Caco-2 (cell line): ENCODE data around the gene CHERP. TPM values are rescaled to one million over a fixed set of nuclear protein-coding genes. Genes with fewer than 3 reads are reported as not detected.

Experiments used
- BruUV-seq: library from RNA; stranded (reverse); fragments of 400-500 nt; replicated peaks from 2 replicates; lab custom pipeline; 2021; lab: Mats Ljungman, UMichigan
- CTCF ChIA-PET: fragments of 300-600 bp; sonication (Branson Sonifier 250); formaldehyde crosslinking; loops from one replicate; lab custom pipeline; 2022; ENCODE audit warnings: antibody characterized with exemption; lab: Charles Lee
- POLR2A ChIA-PET: fragments of 300-600 bp; sonication (Branson Sonifier 250); formaldehyde crosslinking; loops from one replicate; lab custom pipeline; 2022; ENCODE audit warnings: antibody characterized with exemption; lab: Charles Lee
- DNase-seq, 2 experiments: peaks; one replicate each; pipeline versions ENCODE4 v3.0.0 to v3.0.0-alpha.2; 2020 to 2022
- H3K27me3 ChIP-seq: replicated peaks from 2 replicates; pipeline ENCODE4 v1.6.0; 2011; ENCODE audit warnings: low read length; ENCODE audit not compliant: control insufficient read depth, insufficient read depth
- H3K36me3 ChIP-seq: 2 replicates; pipeline ENCODE4 v1.5.1; 2011; ENCODE audit warnings: low read length; ENCODE audit not compliant: control insufficient read depth, insufficient read depth
- H3K4me1 ChIP-seq: fragments of 250-450 bp; sonication (Bioruptor Pico); 2 replicates; pipeline ENCODE4 v1.5.1; 2020; ENCODE audit warnings: mild to moderate bottlenecking
- H3K4me3 ChIP-seq: 2 replicates; pipeline ENCODE4 v1.5.1; 2011; ENCODE audit warnings: low read depth, mild to moderate bottlenecking, control low read depth, low read length
- H3K9me3 ChIP-seq: fragments of 250-450 bp; sonication (Bioruptor Pico); 2 replicates; pipeline ENCODE4 v1.5.1; 2020; ENCODE audit warnings: mild to moderate bottlenecking, moderate library complexity
- H3K27ac Mint-ChIP-seq: one replicate; pipeline ENCODE4 v1.8.0; 2022; ENCODE audit warnings: mixed read lengths; ENCODE audit not compliant: unreplicated experiment
- H3K27me3 Mint-ChIP-seq: one replicate; pipeline ENCODE4 v1.8.0; 2022; ENCODE audit warnings: mixed read lengths; ENCODE audit not compliant: insufficient read depth, unreplicated experiment
- H3K36me3 Mint-ChIP-seq: one replicate; pipeline ENCODE4 v1.8.0; 2022; ENCODE audit warnings: mild to moderate bottlenecking, mixed read lengths; ENCODE audit not compliant: insufficient read depth, unreplicated experiment
- H3K4me1 Mint-ChIP-seq: one replicate; pipeline ENCODE4 v1.8.0; 2022; ENCODE audit warnings: low read depth, mixed read lengths; ENCODE audit not compliant: unreplicated experiment
- H3K4me3 Mint-ChIP-seq: one replicate; pipeline ENCODE4 v1.8.0; 2022; ENCODE audit warnings: mild to moderate bottlenecking, moderate library complexity, mixed read lengths; ENCODE audit not compliant: unreplicated experiment
- H3K9me3 Mint-ChIP-seq: one replicate; pipeline ENCODE4 v1.8.0; 2022; ENCODE audit warnings: mixed read lengths; ENCODE audit not compliant: unreplicated experiment
- intact Hi-C: fragments of 100-400 bp; cut with micrococcal nuclease; formaldehyde crosslinking; loops from one replicate; pipeline ENCODE4 v1.10.0; 2022; ENCODE audit not compliant: unreplicated experiment
- total RNA-seq: library from RNA; stranded (reverse); gene quantifications from 2 replicates; pipeline ENCODE4 v1.2.3, GENCODE V29; 2022
- TF ChIP-seq, protein P1 (sequence below), 2 experiments: fragments of 200-600 bp in 1 of 2; IDR thresholded peaks; 1 replicate in 1 of 2; 2 replicates in 1 of 2; pipeline versions ENCODE4 v1.5.1 to v1.8.0; 2011 to 2022; ENCODE audit warnings: antibody characterized with exemption in 1 of 2, control low read depth in 1 of 2, inconsistent platforms in 1 of 2, low read depth in 1 of 2, low read length in 1 of 2, mild to moderate bottlenecking in 1 of 2, moderate library complexity in 1 of 2; ENCODE audit not compliant: insufficient read depth in 1 of 2, severe bottlenecking in 1 of 2, unreplicated experiment in 1 of 2

Gene CHERP
- total RNA-seq, 1 experiment from 2014 or later: 66.1 TPM

DNA sequence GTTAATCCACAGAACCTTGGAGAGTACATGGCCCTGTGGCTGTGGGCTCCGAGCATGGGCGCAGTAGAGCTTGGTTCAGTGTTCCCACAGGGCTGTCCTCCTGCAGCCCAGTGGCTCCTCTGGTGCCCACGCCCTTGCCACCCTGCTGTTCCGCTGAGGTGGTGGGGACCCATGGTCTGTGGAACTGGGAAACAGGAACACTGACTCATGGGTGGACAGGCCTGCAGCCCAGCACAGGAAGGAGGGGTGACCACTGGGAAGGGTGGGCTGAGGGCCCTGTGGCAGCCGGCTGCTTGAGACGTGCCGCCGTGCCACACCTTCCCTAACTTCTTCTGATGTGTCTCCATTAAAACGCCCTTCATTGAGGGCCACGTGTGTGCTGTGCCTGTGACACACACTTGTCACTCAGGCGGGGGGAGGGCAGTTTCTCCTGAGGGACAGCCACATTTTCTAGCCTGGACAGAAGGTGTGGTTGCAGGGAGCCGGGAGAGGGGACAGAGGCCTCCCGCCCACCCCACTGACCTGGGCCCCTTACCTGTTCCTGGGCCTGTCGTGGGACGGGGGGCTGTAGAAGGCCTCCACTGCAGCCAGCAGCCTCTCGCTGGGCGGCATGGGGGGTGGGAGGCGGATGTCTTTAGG is 21.1 kb downstream of the CHERP start:
- no peak overlapping the region for H3K4me3 Mint-ChIP-seq
- peaks cover 98% of the 10 kb centered on the region for H3K36me3 Mint-ChIP-seq

DNA sequence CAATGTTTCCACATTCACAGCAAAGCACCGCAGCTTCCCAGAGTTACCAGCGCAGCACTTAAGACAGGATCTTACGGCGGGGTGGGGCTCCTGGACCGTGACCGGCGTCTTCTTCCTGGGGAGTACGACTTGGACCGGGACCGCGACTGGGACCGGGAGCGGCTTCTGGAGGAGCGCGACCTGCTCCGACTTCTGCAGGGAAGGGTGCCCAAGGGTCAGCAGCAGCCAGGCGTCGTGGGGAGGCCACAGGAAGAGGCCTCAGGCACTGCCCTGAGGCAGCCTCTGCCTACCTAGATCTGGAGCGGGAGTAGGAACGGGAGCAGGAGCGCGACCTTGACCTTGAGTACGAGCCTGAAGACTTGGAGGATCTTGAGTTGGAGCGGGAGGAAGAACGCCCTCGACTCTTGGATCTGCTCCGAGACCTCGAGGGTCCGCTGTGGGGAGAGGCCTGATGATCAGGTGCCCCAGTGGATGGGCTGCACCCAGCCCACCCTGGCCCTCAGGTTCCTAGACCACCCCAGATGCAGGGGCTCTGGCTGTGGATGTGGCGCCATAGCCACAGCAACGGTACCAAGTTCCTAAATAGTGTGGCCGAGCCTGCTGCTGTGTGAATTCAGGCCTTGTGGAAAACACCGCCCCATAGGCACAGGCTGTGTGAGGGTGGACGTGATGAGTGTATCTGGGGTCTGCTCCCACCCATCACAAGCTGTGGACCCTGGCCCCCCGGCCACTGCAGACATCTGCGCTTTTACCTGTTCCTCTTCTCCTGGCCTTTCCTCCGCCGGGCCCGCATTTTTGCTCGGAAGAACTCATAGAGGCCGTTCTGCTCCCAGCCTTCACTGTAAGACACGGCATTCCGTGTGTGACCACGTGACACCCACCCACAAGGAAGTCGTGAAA is 21.9 kb downstream of the CHERP start:
- no peak overlapping the region for H3K4me3 Mint-ChIP-seq
- CTCF ChIA-PET: no interaction called here
- H3K4me1 Mint-ChIP-seq: no peaks in the 10 kb centered on the region
- TF ChIP-seq, protein P1, sequence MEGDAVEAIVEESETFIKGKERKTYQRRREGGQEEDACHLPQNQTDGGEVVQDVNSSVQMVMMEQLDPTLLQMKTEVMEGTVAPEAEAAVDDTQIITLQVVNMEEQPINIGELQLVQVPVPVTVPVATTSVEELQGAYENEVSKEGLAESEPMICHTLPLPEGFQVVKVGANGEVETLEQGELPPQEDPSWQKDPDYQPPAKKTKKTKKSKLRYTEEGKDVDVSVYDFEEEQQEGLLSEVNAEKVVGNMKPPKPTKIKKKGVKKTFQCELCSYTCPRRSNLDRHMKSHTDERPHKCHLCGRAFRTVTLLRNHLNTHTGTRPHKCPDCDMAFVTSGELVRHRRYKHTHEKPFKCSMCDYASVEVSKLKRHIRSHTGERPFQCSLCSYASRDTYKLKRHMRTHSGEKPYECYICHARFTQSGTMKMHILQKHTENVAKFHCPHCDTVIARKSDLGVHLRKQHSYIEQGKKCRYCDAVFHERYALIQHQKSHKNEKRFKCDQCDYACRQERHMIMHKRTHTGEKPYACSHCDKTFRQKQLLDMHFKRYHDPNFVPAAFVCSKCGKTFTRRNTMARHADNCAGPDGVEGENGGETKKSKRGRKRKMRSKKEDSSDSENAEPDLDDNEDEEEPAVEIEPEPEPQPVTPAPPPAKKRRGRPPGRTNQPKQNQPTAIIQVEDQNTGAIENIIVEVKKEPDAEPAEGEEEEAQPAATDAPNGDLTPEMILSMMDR (IDR thresholded peaks at IDR 0.05; ENCODE audit: insufficient read depth in 1 of 2, low read depth in 1 of 2, low read length in 1 of 2, severe bottlenecking in 1 of 2, unreplicated experiment in 1 of 2): no peak
- no peaks in the 10 kb centered on the region for H3K27me3 ChIP-seq
- DNase-seq: no peak
- H3K9me3 Mint-ChIP-seq: no peaks in the 10 kb centered on the region
- no peaks in the 10 kb centered on the region for H3K27me3 Mint-ChIP-seq
- peaks cover 91% of the 10 kb centered on the region for H3K36me3 Mint-ChIP-seq
- H3K9me3 ChIP-seq: no peaks in the 10 kb centered on the region
- peaks cover 6% of the 10 kb centered on the region; the same call in 1 of the 2 replicates for H3K36me3 ChIP-seq
- POLR2A ChIA-PET: no interaction called here
- H3K27ac Mint-ChIP-seq: no peak overlapping the region
- no TSS peak for BruUV-seq
- H3K4me3 ChIP-seq: no peak overlapping the region
- intact Hi-C loops: no loop called here
- H3K4me1 ChIP-seq: no peaks in the 10 kb centered on the region

More for the DNA sequence above, 21.1 kb downstream of the CHERP start:
- no peaks in the 10 kb centered on the region for H3K9me3 Mint-ChIP-seq
- Histone ChIP-seq H3K36me3 (peaks cover 6% of the 10 kb centered on the region; the same call in 1 of the 2 replicates), H3K4me3 (no peak overlapping the region), H3K27me3 (no peaks in the 10 kb centered on the region), H3K4me1 (no peaks in the 10 kb centered on the region), H3K9me3 (no peaks in the 10 kb centered on the region)
- TF ChIP-seq, protein P1 (IDR thresholded peaks at IDR 0.05; ENCODE audit: insufficient read depth in 1 of 2, low read depth in 1 of 2, low read length in 1 of 2, severe bottlenecking in 1 of 2, unreplicated experiment in 1 of 2): no peak
- DNase-seq: no peak
- CTCF ChIA-PET: no interaction called here
- no peaks in the 10 kb centered on the region for H3K4me1 Mint-ChIP-seq
- POLR2A ChIA-PET: no interaction called here
- intact Hi-C loops: no loop called here
- BruUV-seq: no TSS peak
- H3K27me3 Mint-ChIP-seq: no peaks in the 10 kb centered on the region
- no peak overlapping the region for H3K27ac Mint-ChIP-seq

DNA sequence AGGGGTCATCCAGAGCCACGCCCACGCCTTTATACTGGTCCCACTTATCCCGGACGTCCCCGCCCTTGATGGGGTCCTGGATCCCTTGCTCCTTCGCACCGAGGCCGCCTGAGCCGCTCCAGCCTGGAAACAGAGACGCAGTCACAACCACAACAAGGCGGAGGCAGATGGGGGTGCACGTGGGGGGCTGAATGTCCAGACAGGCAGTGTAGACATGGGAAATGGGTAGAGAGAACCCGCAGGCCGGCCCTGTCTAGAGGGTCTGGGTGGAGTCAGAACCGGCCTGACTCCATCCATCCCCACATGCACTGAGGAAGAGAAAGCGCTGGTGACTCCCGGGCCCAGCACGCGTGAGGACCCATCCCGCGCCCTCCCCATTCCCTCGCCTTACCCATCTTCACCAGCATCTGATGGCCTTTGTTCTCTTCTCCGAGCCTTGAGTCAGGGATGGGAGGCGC is 23.0 kb downstream of the CHERP start:
- Histone ChIP-seq H3K4me1 (no peaks in the 10 kb centered on the region), H3K4me3 (no peak overlapping the region), H3K27me3 (no peaks in the 10 kb centered on the region), H3K9me3 (no peaks in the 10 kb centered on the region), H3K36me3 (peaks cover 6% of the 10 kb centered on the region; the same call in 1 of the 2 replicates)
- intact Hi-C loops: no loop called here
- H3K9me3 Mint-ChIP-seq: no peaks in the 10 kb centered on the region
- H3K4me1 Mint-ChIP-seq: no peaks in the 10 kb centered on the region
- ChIA-PET CTCF (no interaction called here), POLR2A (no interaction called here)
- H3K36me3 Mint-ChIP-seq: peaks cover 86% of the 10 kb centered on the region
- TF ChIP-seq, protein P1 (IDR thresholded peaks at IDR 0.05; ENCODE audit: insufficient read depth in 1 of 2, low read depth in 1 of 2, low read length in 1 of 2, severe bottlenecking in 1 of 2, unreplicated experiment in 1 of 2): no peak
- no peak overlapping the region for H3K4me3 Mint-ChIP-seq
- BruUV-seq: no TSS peak
- no peaks in the 10 kb centered on the region for H3K27me3 Mint-ChIP-seq
- no peak overlapping the region for H3K27ac Mint-ChIP-seq
- no peak for DNase-seq
